Measurements from ENCODE around the gene ESRRG.

DNA sequence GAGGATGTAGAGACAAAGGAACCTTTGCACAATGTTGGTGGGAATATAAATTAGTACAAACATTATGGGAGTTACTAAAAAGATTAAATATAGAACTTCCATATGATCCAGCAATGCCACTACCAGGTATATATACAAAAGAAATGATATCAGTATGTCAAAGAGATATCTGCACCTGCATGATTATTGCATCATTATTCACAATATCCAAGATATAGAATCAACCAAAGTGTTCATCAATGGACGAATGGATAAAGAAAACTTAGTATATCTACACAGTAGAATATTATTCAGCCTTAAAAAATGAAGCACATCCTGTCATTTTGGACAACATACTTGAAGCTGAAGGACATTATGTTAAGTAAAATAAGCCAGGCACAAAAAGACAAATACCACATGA, 238.2 kb downstream of the ESRRG start:
- TF ChIP-seq, protein P1, sequence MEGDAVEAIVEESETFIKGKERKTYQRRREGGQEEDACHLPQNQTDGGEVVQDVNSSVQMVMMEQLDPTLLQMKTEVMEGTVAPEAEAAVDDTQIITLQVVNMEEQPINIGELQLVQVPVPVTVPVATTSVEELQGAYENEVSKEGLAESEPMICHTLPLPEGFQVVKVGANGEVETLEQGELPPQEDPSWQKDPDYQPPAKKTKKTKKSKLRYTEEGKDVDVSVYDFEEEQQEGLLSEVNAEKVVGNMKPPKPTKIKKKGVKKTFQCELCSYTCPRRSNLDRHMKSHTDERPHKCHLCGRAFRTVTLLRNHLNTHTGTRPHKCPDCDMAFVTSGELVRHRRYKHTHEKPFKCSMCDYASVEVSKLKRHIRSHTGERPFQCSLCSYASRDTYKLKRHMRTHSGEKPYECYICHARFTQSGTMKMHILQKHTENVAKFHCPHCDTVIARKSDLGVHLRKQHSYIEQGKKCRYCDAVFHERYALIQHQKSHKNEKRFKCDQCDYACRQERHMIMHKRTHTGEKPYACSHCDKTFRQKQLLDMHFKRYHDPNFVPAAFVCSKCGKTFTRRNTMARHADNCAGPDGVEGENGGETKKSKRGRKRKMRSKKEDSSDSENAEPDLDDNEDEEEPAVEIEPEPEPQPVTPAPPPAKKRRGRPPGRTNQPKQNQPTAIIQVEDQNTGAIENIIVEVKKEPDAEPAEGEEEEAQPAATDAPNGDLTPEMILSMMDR (IDR thresholded peaks at IDR 0.05; ENCODE audit: extremely low read depth in 1 of 2, insufficient read depth in 1 of 2, low read depth in 1 of 2, low read length in 2 of 2), result no peak
- TF ChIP-seq POLR2A (IDR thresholded peaks at IDR 0.05; ENCODE audit: low read depth, low read length) (no peak), POLR2AphosphoS5 (IDR thresholded peaks at IDR 0.05; ENCODE audit: insufficient read depth, low read depth, low read length) (no peak), FOS (IDR thresholded peaks at IDR 0.05; ENCODE audit: borderline replicate concordance, insufficient read depth, low read length) (no peak)
